Vagina (tissue), 2 donors: Measurements from ENCODE around the gene SCO2.

Experiments used
- CTCF ChIP-seq, 3 experiments: fragments of 450-650 bp in 2 of 3; fragments of 200-600 bp in 1 of 3; sonication (generic) in 1 of 3; IDR thresholded peaks; one replicate each; pipeline ENCODE4 v1.5.1; 2017 to 2019; ENCODE audit warnings: antibody characterized with exemption in 3 of 3, mild to moderate bottlenecking in 2 of 3, moderate library complexity in 2 of 3
- POLR2AphosphoS5 ChIP-seq, 2 donors: sonication (generic); formaldehyde crosslinking; IDR thresholded peaks; one replicate each; pipeline ENCODE4 v1.9.0; 2017; ENCODE audit warnings: antibody characterized with exemption in 2 of 2, mild to moderate bottlenecking in 2 of 2, low read depth in 1 of 2; ENCODE audit not compliant: insufficient read depth in 1 of 2

GRCh38 chr22:50530580-50530876 is 5.1 kb upstream of the SCO2 start:
- TF ChIP-seq POLR2AphosphoS5 (IDR thresholded peaks at IDR 0.05; ENCODE audit: insufficient read depth in 1 of 2, low read depth in 1 of 2) (peak in 1 of 2 donors; percentile 79), CTCF (IDR thresholded peaks at IDR 0.05) (no peak)
